Endothelial cell (in vitro differentiated cells): ENCODE results near the gene LPP. TPM values are rescaled to one million over a fixed set of nuclear protein-coding genes. Genes with fewer than 3 reads are reported as not detected.

ENCODE experiments used
- DNase-seq: peaks from one replicate; pipeline ENCODE4 v3.0.0; 2021; ENCODE audit warnings: low spot score
- H3K27ac Mint-ChIP-seq: one replicate; pipeline ENCODE4 v1.8.0; 2021; ENCODE audit warnings: mixed read lengths, inconsistent platforms; ENCODE audit not compliant: unreplicated experiment
- H3K27me3 Mint-ChIP-seq: one replicate; pipeline ENCODE4 v1.8.0; 2021; ENCODE audit warnings: mild to moderate bottlenecking, moderate library complexity, mixed read lengths, inconsistent platforms; ENCODE audit not compliant: unreplicated experiment
- H3K36me3 Mint-ChIP-seq: one replicate; pipeline ENCODE4 v1.8.0; 2021; ENCODE audit warnings: mild to moderate bottlenecking, low read depth, mixed read lengths, inconsistent platforms; ENCODE audit not compliant: unreplicated experiment
- H3K4me1 Mint-ChIP-seq: one replicate; pipeline ENCODE4 v1.8.0; 2021; ENCODE audit warnings: mild to moderate bottlenecking, mixed read lengths, inconsistent platforms; ENCODE audit not compliant: unreplicated experiment
- H3K4me3 Mint-ChIP-seq: one replicate; pipeline ENCODE4 v1.8.0; 2021; ENCODE audit warnings: mild to moderate bottlenecking, mixed read lengths, inconsistent platforms; ENCODE audit not compliant: unreplicated experiment
- H3K9me3 Mint-ChIP-seq: one replicate; pipeline ENCODE4 v1.8.0; 2021; ENCODE audit warnings: mixed read lengths, inconsistent platforms; ENCODE audit not compliant: unreplicated experiment
- CTCF ChIP-seq: fragments of 200-600 bp; sonication (generic); IDR thresholded peaks from one replicate; pipeline ENCODE4 v1.5.0; 2021; ENCODE audit warnings: antibody characterized with exemption; ENCODE audit not compliant: unreplicated experiment
- total RNA-seq: library from RNA; stranded (reverse); fragmentation: NEBNext Ultra II Directional; extraction: Animal tissue kit (Norgen Biotek cat#: 25700); gene quantifications from one replicate; pipeline ENCODE4 v1.2.1, GENCODE V29; 2021; ENCODE audit not compliant: unreplicated experiment

The LPP gene
- total RNA-seq, 1 donor from 2014 or later = 181 TPM

GRCh38 chr3:188153437-188154013, 432 bp upstream of the LPP start:
- peaks cover 8% of the 10 kb centered on the region for H3K36me3 Mint-ChIP-seq
- peak overlapping the region; percentile 97 for H3K4me3 Mint-ChIP-seq
- TF ChIP-seq CTCF = no peak
- peak; percentile 78 for DNase-seq
- peaks cover 50% of the 10 kb centered on the region for H3K4me1 Mint-ChIP-seq
- no peaks in the 10 kb centered on the region for H3K9me3 Mint-ChIP-seq
- peak overlapping the region; percentile 100 for H3K27ac Mint-ChIP-seq
- H3K27me3 Mint-ChIP-seq = peaks cover 25% of the 10 kb centered on the region

GRCh38 chr3:188154809-188155574, 1.0 kb downstream of the LPP start:
- no peak for DNase-seq
- peak overlapping the region; percentile 94 for H3K27ac Mint-ChIP-seq
- TF ChIP-seq CTCF = no peak
- H3K9me3 Mint-ChIP-seq = no peaks in the 10 kb centered on the region
- H3K4me1 Mint-ChIP-seq = peaks cover 44% of the 10 kb centered on the region
- peaks cover 27% of the 10 kb centered on the region for H3K27me3 Mint-ChIP-seq
- peaks cover 8% of the 10 kb centered on the region for H3K36me3 Mint-ChIP-seq
- peak overlapping the region; percentile 92 for H3K4me3 Mint-ChIP-seq

- Mint-ChIP-seq H3K4me3 (peak overlapping the region; percentile 33), H3K9me3 (no peaks in the 10 kb centered on the region), H3K36me3 (peaks cover 8% of the 10 kb centered on the region), H3K27me3 (peaks cover 29% of the 10 kb centered on the region), H3K27ac (no peak overlapping the region), H3K4me1 (peaks cover 44% of the 10 kb centered on the region)
- DNase-seq = no peak
- TF ChIP-seq CTCF = no peak
Observed at GRCh38 chr3:188156056-188156455, 2.1 kb downstream of the LPP start.

- H3K9me3 Mint-ChIP-seq = no peaks in the 10 kb centered on the region
- TF ChIP-seq CTCF = no peak
- DNase-seq = no peak
- peaks cover 41% of the 10 kb centered on the region for H3K4me1 Mint-ChIP-seq
- H3K4me3 Mint-ChIP-seq = no peak overlapping the region
- H3K27ac Mint-ChIP-seq = peak overlapping the region; percentile 44
- H3K27me3 Mint-ChIP-seq = peaks cover 25% of the 10 kb centered on the region
- peaks cover 8% of the 10 kb centered on the region for H3K36me3 Mint-ChIP-seq
Observed at GRCh38 chr3:188157407-188157806, 3.5 kb downstream of the LPP start.

GRCh38 chr3:188157971-188158370, 4.0 kb downstream of the LPP start:
- Mint-ChIP-seq H3K36me3 (peaks cover 8% of the 10 kb centered on the region), H3K9me3 (no peaks in the 10 kb centered on the region), H3K27me3 (peaks cover 20% of the 10 kb centered on the region), H3K4me1 (peaks cover 37% of the 10 kb centered on the region), H3K27ac (peak overlapping the region; percentile 2), H3K4me3 (no peak overlapping the region)
- no peak for TF ChIP-seq CTCF
- no peak for DNase-seq
